ENCODE results near the gene WDR70.
A peak's percentile ranks its signal among the peaks of the same experiment; 100 is the strongest.

Gene WDR70

GRCh38 chr5:37694867-37695266, 315.7 kb downstream of the WDR70 start:
- no peak for DNase-seq

DNA sequence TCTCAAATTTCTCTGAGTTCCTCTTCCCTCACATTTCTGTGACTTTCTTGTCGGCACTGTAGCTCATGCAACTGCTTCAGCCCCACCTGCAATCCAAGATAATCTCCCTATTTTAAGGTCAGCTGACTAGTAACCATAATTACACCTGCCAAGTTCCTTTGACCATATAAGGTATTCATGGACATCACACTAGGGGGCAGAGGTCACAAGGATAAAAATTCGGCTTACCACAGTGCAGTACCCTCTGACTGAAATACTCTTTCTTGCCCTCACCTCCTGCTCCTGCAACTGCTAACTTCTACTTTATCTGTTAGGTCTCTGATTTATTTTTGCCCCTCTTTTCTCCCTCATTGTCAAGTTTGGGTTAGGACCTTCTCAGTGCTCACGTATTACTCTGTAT, 316.5 kb downstream of the WDR70 start:
- no peak for DNase-seq

DNA sequence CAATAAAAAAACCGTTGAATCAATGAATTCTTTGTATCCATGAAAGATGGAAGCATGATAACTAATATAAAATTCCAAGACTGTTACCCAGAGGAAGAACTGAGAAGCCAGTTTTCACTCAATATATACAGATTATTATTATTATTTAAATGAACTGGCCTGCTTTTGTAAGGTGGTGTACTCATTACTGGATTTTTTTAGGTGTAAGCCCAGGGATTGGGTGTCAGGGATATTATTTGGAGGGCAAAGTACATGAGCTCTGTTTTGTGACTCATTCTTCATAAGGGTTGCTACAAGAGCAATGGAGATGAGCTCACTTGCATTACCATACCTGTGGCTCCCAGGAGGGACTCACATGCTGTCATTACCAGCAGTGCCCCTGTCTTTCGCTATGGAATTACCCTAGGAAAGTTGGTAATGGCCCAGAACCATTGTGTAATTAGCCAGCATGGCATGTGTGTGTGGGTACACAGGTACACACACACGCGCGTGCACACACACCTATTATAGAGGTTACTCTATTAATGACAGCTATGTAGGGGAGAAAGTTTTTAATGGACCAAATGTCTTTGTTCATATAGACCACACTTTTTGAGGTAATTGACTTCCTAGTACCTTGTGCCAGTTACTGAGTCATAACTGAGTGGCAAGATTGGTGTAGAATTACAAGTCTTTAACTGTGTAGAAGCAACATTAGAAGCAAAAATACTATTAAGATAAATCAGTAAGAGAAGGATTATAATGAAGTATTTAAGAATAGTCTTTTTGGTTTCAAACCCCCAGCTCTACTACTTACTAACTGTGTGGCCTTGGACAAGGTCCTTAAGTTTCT, 317.3 kb downstream of the WDR70 start:
- DNase-seq, result no peak

GRCh38 chr5:37701868-37702267, 322.8 kb downstream of the WDR70 start:
- no peak for DNase-seq

GRCh38 chr5:37703841-37704241, 324.7 kb downstream of the WDR70 start:
- DNase-seq, result no peak

DNA sequence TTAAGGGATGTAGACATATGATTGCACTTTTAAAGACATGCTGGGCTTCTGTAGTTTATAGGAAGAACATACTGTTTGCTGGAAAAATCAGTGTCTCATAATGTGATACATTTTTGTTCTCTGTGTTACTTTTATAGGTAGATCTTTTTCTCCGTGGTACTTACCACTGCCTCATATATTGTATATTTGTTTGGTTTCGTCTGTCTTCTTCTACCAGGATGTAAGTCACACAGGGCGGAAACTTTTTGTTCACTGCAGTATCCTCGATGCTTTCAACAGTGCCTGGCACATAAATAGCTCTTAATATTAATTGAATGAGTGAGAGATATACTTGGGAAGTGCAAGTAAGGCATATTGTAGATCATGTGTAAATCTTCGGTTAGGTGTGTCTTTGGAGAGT, 325.3 kb downstream of the WDR70 start:
- DNase-seq, result no peak

GRCh38 chr5:37709020-37709419, 329.9 kb downstream of the WDR70 start:
- no peak for DNase-seq

DNA sequence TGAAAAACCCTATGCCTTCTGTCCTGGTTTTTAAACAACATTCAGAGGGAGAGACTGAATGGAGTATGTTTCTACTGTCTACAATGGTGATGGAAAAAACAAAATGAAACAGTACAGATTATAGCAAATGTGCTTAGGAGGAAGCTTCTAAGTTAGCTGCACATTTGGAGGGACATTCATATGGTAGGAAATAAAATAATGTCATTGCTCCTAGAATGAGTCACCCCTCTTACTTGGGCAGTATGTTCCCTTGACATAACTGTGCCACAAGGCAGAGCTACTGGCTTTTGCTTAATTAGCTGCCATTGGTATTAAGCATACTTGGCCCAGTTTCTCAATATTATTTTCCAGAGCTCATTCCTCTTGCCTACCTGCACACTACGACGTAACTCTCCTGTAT, 331.8 kb downstream of the WDR70 start:
- DNase-seq, result no peak

- DNase-seq, result no peak
Measured at GRCh38 chr5:37712750-37713149, 333.6 kb downstream of the WDR70 start.

DNA sequence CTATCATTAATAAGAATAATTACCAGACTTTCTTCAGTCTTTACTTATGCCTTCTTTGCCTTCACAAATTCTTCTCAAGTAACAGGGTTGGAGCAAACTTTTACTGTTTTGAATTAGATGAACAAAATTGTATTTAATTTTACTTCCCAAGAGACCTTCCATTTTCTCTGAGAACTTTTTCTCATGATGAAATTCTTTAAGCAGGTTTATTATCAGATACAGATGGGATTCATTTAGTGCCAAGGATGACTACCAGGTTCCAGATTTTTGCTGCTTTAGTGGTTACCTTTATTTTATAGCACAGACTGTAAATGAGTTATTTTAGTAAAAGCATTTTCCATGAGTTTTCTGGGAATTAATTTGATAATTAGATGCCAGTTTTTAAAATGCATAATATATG, 335.6 kb downstream of the WDR70 start:
- no peak for DNase-seq

GRCh38 chr5:37715361-37715760, 336.2 kb downstream of the WDR70 start:
- no peak for DNase-seq

DNA sequence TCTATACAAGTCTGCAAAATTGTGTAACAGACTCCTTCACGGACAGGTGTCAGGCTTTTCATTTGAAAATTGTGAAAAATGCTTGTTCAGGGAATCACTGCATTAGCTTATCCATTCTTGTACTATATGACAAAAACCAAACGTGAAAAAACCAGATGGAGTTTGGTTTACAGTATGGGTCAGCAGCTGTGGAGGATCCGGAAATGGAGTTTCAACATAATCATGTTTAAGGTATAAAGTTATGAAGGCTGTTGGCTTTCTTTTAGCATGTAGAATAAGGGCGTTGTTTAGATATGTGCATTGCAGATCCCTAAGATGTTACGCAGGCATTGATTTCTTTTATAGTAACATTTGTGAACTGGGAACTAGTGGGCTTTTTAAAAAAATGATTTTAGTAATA, 336.9 kb downstream of the WDR70 start:
- no peak for DNase-seq

- DNase-seq, result no peak
Measured at GRCh38 chr5:37716405-37716804, 337.3 kb downstream of the WDR70 start.

DNA sequence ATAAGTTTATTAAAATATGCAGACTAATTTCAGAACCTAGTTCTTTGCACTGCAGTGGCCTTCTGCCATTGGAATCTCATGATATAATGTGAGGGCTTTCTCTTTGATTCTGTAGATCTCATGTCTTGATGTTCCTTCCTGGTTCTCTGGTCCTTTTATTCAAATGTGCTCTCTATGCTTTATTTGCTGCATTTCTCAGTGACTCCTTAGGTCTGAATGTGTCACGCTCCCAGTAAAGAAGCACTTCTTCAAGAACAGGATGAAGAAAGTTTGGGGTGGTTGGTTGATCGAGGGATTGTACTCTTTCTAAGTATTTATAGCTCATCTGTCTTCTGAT, 338.1 kb downstream of the WDR70 start:
- DNase-seq, result no peak

DNA sequence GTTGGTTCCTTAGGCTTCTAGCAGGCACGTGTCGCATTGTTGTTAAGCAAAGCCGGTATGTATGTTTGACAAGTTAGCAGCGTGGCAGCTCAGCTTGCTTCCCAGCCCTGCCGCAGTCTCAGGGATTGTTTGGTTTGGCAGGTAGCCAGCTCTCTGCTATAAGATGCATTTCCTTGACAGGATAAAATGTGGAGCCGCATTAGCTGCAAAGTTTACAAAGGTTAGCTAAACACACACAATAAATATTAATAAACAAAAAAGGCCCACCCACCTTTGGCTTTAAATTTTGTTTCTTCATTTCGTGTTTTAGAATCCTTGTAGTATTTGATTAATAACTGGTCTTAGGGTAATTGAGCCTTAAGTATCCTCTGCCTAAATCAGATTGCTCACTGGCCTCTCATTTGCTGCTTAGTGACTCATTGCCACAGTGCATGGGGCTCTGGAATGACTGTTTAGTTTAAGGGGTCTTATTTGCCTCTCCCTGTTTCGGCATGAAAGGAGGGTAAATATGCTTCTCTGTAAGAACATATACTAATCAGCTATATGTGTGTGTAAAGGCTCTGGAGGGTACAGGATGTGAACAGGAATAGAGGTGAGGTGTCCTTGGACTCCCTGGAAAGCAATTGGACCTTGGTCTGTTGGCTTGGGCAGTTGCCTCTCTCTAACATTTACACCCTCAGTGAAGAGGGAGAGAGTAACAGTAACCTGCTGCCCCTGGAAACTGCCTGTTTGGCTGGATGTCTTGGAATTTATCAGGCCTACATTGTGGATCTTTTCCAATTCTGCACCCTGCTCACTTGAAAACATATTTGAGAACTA, 338.7 kb downstream of the WDR70 start:
- DNase-seq, result peak; percentile 92

DNA sequence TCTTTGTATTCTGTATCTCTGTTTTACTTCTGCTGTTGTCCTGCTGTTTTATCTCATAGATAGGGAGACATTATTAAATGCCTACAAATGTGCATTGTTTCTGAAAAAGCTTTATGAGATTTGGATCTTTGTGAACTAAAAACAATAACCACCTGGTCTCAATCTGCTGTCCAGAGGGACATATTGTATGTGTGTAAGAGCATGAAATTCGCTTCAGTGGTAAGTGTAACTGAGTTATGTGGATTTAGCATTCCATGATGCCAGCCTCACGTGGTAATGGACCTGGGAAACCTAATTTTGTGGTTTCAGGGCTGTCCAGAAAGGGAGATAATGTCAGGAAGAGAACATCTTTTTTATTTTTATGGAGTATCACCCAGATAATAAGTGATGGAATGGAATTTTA, 341.4 kb downstream of the WDR70 start:
- no peak for DNase-seq

GRCh38 chr5:37721447-37721871, 342.3 kb downstream of the WDR70 start:
- DNase-seq, result no peak

- DNase-seq, result no peak
Measured at GRCh38 chr5:37722236-37723161, 343.4 kb downstream of the WDR70 start.

DNA sequence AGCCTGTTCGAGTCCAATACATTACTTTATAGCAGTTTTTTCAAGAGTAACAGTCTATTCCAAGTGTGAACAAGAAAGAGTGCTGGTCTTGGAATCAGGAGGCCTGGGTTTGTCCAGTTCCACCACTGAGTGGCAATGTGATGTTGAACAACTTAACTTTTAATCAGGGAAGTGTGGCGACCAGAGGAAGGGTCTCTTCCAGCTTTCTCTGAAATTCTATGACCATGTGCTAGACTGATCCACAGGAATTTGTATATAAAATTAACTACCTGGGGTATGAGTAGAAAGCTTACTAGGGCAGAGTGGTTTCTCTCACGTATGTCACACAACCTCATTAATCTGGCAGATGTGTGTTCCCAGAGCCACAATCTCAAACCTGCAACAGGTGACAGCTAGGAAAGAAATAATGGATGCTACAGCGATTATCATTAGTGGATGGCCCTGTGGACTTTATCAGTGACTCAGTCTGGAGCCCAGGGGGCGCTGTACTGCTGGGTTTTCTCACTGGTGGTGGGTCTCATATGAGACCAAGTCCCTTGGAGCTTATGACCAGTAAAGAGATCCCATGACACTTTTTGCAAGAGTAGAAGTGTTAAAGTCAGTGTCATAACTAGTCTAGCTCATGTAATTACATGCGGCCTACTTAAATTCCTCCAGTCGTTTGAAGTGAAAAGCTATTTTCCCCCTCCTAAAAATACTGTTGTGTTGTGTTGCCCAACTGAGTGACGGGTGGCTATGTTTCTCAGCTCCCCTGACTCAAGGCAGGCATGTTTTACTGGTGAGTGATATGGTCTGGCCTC, 344.2 kb downstream of the WDR70 start:
- DNase-seq, result no peak

DNA sequence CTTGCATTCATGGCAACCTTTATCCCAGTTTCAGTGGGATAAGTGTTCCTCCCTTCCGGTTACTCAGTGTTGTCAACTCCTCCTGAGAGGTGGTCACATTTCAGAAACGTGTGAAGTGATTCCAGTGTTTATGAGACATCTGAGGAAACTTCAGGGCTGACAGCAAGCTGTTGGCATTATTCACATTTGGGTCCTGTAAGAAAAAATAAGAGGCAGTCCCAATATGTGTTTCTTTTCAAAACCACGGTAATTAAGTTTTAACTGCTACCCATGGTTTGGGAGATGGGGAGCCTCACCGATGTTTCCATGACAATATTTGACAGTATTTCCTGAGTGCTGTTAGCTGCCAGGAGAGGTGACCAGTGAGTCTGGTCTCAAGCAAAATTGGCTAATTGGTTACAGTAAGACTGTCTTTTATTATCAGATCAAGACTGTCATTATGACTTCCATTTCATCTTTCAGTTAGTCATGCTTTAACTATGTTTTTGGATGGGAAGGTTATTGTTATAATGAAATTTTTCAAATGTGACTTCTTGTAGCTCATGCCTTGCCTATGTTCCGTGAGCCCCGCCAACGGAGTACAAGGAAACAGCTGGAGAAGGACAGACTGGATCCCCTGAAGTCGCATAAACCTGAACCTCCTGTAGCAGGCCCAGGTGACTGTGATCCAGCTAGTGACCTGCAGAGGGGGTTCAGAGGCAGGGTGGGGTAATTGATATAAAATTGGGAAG, 345.4 kb downstream of the WDR70 start:
- no peak for DNase-seq

- no peak for DNase-seq
Measured at GRCh38 chr5:37725185-37725584, 346.1 kb downstream of the WDR70 start.

- no peak for DNase-seq
Measured at GRCh38 chr5:37727238-37727637, 348.1 kb downstream of the WDR70 start.
